SK-N-MC (cell line): ENCODE measurements around the gene RND3.

Source experiments
- EZH2 ChIP-seq: fragments of 200-600 bp; sonication (generic); IDR thresholded peaks from one replicate; pipeline ENCODE4 v1.6.1; 2017; ENCODE audit warnings: antibody characterized with exemption
- FOXP2 ChIP-seq: optimal IDR thresholded peaks from 2 replicates; pipeline ENCODE3; 2011; ENCODE audit warnings: mild to moderate bottlenecking, moderate library complexity; ENCODE audit not compliant: insufficient read depth; ENCODE audit errors: extremely low read length, control extremely low read depth
- POLR2AphosphoS5 ChIP-seq: IDR thresholded peaks from 2 replicates; pipeline ENCODE4 v1.6.1; 2012; ENCODE audit warnings: mild to moderate bottlenecking, low read depth, low read length, borderline replicate concordance

DNA sequence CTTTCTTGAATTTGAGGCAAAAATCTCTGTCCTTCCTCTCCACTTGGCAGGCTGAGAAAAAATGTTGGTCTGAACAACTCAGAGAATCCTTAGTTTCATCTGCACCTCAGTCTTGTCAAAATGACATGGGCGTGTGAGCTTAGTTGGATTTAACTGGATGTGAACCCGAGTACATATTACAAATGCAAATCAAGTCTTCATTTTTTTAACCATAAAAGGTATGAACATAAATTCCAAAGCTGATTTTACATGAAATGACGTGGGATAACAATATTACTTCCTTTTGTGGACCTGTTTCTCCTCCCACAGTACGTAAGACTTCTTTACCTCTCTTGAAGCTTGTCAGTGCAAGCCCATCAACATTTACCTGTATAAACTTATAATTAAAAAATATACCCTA lies 32.6 kb upstream of the RND3 start:
- TF ChIP-seq EZH2, result no peak
- no peak for TF ChIP-seq POLR2AphosphoS5
- TF ChIP-seq FOXP2, result no peak
